AG10803 (cell line): ENCODE measurements around the gene SLC25A29.

Experiments used
- DNase-seq: peaks from one replicate; pipeline ENCODE4 v3.0.0; 2010; ENCODE audit warnings: low read depth
- H3K4me3 ChIP-seq: 2 replicates; pipeline ENCODE4 v1.5.1; 2011; ENCODE audit warnings: mild to moderate bottlenecking, low read length, control low read depth
- TF ChIP-seq, protein P1 (sequence below): conservative IDR thresholded peaks from 2 replicates; pipeline ENCODE4 v1.5.1; 2011; ENCODE audit warnings: mild to moderate bottlenecking, low read length, control low read depth, inconsistent platforms

Gene SLC25A29

DNA sequence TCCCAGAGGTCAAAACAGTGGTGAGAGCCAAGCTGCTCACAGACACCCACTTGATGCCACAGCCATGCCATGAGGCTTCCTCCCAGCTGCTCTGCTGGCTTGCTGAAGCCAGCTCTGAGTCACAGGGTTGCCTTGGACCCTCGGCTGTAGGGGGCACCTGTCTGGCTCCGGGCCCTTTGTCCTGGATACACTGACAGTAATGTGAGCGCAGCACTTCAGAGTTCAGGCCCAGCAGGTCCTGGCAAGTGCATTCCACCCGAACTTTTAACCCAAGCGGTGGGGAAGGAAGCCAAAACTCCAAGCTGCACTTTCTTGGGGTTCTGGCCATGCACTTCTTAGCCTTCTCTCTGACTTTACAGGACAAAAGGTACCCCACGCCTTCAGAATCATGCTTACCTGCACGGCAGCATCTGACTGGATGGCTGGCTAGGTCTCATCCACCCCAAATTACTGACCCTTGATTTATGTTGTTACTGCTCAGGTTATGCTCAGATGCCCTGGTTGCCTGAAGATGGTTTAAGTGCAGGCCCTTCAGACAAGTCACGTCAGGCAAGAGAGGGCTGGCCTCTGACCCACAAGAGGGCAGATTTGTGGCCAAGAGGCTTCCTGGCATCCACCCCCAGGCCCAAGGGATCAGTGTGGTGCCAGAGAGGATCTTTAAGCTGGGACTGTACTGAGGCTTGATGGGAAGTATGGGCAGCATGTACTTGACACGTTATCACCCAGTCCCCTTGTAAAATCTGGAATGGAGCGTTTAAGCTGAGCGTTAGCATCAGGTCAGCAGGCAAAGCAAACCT is 24.8 kb downstream of the SLC25A29 start:
- no peak overlapping the region for H3K4me3 ChIP-seq
- TF ChIP-seq, protein P1, sequence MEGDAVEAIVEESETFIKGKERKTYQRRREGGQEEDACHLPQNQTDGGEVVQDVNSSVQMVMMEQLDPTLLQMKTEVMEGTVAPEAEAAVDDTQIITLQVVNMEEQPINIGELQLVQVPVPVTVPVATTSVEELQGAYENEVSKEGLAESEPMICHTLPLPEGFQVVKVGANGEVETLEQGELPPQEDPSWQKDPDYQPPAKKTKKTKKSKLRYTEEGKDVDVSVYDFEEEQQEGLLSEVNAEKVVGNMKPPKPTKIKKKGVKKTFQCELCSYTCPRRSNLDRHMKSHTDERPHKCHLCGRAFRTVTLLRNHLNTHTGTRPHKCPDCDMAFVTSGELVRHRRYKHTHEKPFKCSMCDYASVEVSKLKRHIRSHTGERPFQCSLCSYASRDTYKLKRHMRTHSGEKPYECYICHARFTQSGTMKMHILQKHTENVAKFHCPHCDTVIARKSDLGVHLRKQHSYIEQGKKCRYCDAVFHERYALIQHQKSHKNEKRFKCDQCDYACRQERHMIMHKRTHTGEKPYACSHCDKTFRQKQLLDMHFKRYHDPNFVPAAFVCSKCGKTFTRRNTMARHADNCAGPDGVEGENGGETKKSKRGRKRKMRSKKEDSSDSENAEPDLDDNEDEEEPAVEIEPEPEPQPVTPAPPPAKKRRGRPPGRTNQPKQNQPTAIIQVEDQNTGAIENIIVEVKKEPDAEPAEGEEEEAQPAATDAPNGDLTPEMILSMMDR, result no peak
- DNase-seq, result no peak

DNA sequence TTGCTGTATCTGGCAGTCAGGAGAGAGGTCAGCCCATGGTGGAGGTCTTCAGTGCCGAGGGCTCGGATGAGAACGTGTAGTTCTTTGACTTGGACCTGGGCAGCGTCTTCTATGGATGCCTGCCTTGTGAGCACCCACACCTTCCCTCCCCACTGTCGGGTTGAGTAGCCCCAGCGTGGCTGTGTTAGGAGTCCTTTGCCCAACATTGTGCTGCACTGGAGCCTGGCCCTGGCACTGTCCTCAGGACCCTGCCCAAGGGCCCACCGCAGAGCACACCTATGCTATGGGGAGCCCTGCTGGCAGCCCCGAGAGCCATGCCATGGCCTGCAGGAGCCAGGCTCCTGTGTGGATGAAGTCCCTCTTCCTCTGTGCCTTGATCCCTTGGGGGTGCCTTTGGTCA is 26.7 kb downstream of the SLC25A29 start:
- no peak overlapping the region for H3K4me3 ChIP-seq
- TF ChIP-seq, protein P1, result no peak
- no peak for DNase-seq

DNA sequence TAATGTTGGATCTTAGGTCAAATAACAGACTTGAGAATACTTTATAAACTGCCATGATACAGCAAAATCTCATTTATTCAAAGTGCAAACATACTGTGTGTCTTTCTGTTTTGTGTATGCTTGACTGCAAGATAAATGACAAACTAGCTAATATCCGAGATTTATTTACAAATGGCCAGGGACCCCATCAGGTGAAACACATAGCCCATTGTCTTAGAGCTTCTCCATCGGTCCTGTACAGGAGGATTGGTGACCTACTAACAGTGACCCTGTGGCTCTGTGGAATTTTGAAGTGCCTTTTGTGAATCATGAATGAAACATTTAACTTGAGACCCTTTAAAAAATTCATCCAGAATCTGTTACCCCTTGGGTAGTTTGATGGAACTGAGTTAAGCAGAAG is 27.1 kb downstream of the SLC25A29 start:
- no peak for DNase-seq
- H3K4me3 ChIP-seq, result no peak overlapping the region
- TF ChIP-seq, protein P1, result no peak

DNA sequence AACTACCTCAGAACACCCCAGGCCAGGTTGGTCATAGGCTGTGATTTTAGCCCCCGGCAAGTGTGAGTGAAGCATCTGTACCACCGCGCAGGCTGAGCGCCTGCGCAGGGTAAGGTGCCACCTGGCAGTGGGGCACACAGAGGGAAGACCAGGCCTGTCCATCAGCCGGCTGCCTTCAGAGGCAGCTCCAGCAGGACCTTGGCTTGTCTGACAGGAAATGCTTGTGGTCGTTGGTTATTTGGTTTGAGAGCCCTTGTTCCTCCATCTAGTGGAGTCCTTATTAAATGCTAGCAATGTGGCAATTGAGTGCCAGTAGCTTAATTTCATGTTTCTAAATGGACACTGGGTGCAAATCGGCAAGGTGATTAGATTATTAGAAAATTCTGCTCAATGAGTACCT is 27.5 kb downstream of the SLC25A29 start:
- DNase-seq, result peak; percentile 76
- TF ChIP-seq, protein P1, result peak; percentile 57
- no peak overlapping the region for H3K4me3 ChIP-seq

DNA sequence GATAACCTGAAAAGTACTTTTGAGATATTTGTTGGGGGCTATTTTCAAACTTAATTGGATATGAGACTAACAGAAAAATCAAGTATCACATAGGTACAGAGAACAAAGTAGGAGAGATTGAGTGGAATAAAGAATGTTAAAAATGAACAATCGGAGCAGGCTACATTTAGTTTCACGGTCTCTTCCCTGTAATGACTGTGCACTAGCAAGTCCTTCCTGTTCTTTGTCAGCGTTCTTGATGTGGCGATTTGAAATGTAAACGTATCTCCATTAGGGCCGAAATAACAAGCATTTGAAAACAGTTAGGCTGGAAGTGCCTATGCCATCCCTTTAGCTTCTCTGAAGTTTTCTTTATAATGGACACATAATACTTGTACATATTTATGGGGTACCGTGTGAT is 31.0 kb downstream of the SLC25A29 start:
- TF ChIP-seq, protein P1, result no peak
- no peak overlapping the region for H3K4me3 ChIP-seq
- DNase-seq, result no peak

DNA sequence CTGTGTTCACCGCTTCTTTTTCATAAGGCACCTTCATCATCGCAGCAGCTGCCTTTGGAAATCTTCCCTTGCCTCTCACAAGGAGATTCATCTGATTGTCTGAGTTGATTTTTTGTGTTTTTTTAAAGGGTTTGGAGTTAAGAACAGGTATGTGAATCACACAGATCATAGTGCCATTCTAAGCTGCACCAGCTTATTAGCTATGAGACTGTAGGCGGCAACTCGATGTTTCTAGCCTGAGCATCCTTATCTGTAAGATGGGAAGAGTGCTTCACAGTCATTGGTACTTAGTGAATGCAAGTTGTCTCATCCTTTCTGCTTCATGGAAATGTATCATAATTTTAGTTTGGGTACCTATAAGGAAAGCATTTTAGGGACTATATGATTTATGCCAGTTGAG is 32.0 kb downstream of the SLC25A29 start:
- TF ChIP-seq, protein P1, result no peak
- DNase-seq, result no peak
- H3K4me3 ChIP-seq, result no peak overlapping the region

DNA sequence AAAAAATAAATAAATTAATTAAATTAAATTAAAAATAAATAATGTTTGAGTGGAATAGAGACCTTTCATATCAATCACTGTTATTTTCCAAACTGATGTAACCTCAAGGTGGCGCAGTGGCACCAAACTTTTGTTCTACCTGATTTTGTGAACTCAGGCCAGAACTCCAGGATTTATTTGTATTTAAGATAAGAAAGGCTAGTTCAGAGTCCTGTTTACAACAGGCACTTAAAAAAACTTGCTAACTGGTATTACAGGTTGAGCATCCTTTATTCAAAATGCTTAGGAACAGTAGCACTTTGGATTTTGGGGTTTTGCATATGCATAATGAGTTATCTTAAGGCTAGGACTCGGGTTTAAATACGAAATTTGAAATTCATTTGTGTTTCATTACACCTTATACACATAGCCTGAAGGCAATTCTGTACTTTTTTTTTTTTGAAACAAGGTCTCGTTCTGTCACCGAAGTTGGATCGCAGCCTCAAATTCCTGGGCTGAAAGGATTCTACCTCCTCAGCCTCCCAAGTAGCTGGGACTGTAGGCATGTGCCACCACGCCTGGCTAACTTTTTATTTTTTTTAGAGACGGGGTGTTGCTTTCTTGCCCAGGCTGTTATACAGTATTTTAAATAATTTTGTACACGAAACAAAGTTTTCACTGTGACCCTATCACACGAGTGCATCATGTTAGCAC is 34.9 kb downstream of the SLC25A29 start:
- TF ChIP-seq, protein P1, result peak; percentile 24; the same call in 1 of the 2 replicates
- DNase-seq, result peak; percentile 6
- H3K4me3 ChIP-seq, result no peak overlapping the region
